Activated CD8-positive, alpha-beta memory T cell treated with anti-CD3 and anti-CD28 coated beads, Interleukin-2, amount 10 ng/mL, durations not matched to agents 7 days and 5 days (primary cell): ENCODE measurements around the gene TBX18. TPM values are rescaled to one million over a fixed set of nuclear protein-coding genes. Genes with fewer than 3 reads are reported as not detected.

Source experiments
- ATAC-seq: fragments of 150-1000 bp; cut with Tn5 transposase; one replicate; pipeline ENCODE4 v1.10.0; 2021; ENCODE audit warnings: moderate library complexity
- CTCF ChIA-PET: fragments of 350-600 bp; sonication (Branson Sonifier 250); formaldehyde crosslinking; loops from one replicate; lab custom pipeline; 2021; ENCODE audit warnings: antibody characterized with exemption; lab: Charles Lee
- DNase-seq: peaks from one replicate; pipeline ENCODE4 v3.0.0-alpha.2; 2020
- H3K27ac Mint-ChIP-seq: one replicate; pipeline ENCODE4 v1.8.0; 2021; ENCODE audit warnings: mild to moderate bottlenecking, mixed read lengths
- H3K27me3 Mint-ChIP-seq: one replicate; pipeline ENCODE4 v1.8.0; 2021; ENCODE audit warnings: mixed read lengths
- H3K36me3 Mint-ChIP-seq: one replicate; pipeline ENCODE4 v1.8.0; 2021; ENCODE audit warnings: mild to moderate bottlenecking, mixed read lengths
- H3K4me1 Mint-ChIP-seq: one replicate; pipeline ENCODE4 v1.8.0; 2021; ENCODE audit warnings: mixed read lengths
- H3K4me3 Mint-ChIP-seq: one replicate; pipeline ENCODE4 v1.8.0; 2021; ENCODE audit warnings: mild to moderate bottlenecking, moderate library complexity, mixed read lengths
- H3K9me3 Mint-ChIP-seq: one replicate; pipeline ENCODE4 v1.8.0; 2022; ENCODE audit warnings: low read depth, mixed read lengths
- total RNA-seq, 2 experiments: library from RNA; stranded (reverse); gene quantifications; one replicate each; pipeline ENCODE4 v1.2.3, GENCODE V29; 2021

The TBX18 gene
- not detected for total RNA-seq

- no peak within 1 kb of the TSS for H3K4me3 Mint-ChIP-seq
- H3K9me3 Mint-ChIP-seq: peaks cover 2% of the 10 kb centered on the region
- no peak for ATAC-seq
- no peak for DNase-seq
- H3K4me1 Mint-ChIP-seq: peaks cover 5% of the 10 kb centered on the region
- peaks cover 3% of the 10 kb centered on the region for H3K36me3 Mint-ChIP-seq
- CTCF ChIA-PET: no interaction called here
- peak within 1 kb of the TSS; percentile 66 for H3K27ac Mint-ChIP-seq
- H3K27me3 Mint-ChIP-seq: peaks cover 79% of the 10 kb centered on the region
Observed at GRCh38 chr6:84764332-84765049, at the start of gene TBX18. Gene TBX18 (minus strand): TSS chr6:84764598. CDS start chr6:84764181, 417 bp downstream.

GRCh38 chr6:84811351-84811750 is 47.0 kb upstream of the TBX18 start:
- ATAC-seq: no peak
- Mint-ChIP-seq H3K27me3 (no peaks in the 10 kb centered on the region), H3K36me3 (no peaks in the 10 kb centered on the region), H3K4me3 (no peak overlapping the region), H3K4me1 (no peaks in the 10 kb centered on the region), H3K9me3 (no peaks in the 10 kb centered on the region), H3K27ac (no peak overlapping the region)
- CTCF ChIA-PET: no interaction called here
- DNase-seq: no peak

DNA sequence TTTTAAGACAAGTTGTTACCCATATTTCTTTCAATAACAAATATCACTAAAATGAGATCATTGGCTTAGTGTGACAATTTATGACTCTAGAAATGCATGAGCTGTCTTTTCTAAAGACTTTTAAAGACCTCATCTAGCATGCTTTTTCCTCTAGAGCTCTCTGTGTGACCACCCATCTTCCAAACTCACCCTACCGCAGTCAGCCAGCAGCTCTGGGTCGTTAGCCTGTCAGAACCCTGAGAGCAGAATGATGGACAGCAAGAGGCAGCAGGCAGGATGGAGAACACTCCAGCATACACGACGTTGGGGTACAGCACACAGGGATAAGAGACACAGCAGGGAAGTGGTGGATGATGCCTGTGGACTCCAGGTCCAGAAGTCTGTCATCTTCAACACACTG is 45.1 kb upstream of the TBX18 start:
- Mint-ChIP-seq H3K27me3 (no peaks in the 10 kb centered on the region), H3K4me1 (no peaks in the 10 kb centered on the region), H3K36me3 (no peaks in the 10 kb centered on the region), H3K27ac (no peak overlapping the region), H3K4me3 (no peak overlapping the region), H3K9me3 (no peaks in the 10 kb centered on the region)
- ATAC-seq: no peak
- DNase-seq: no peak
- CTCF ChIA-PET: no interaction called here

- Mint-ChIP-seq H3K4me3 (no peak overlapping the region), H3K4me1 (no peaks in the 10 kb centered on the region), H3K27me3 (no peaks in the 10 kb centered on the region), H3K36me3 (no peaks in the 10 kb centered on the region), H3K9me3 (no peaks in the 10 kb centered on the region), H3K27ac (no peak overlapping the region)
- DNase-seq (no peak), ATAC-seq (no peak)
- CTCF ChIA-PET: no interaction called here
Observed at GRCh38 chr6:84808491-84809061, 44.2 kb upstream of the TBX18 start.

GRCh38 chr6:84805145-84805544 is 40.7 kb upstream of the TBX18 start:
- Mint-ChIP-seq H3K27ac (no peak overlapping the region), H3K9me3 (no peaks in the 10 kb centered on the region), H3K36me3 (no peaks in the 10 kb centered on the region), H3K27me3 (no peaks in the 10 kb centered on the region), H3K4me1 (no peaks in the 10 kb centered on the region), H3K4me3 (no peak overlapping the region)
- no peak for DNase-seq
- no peak for ATAC-seq
- CTCF ChIA-PET: no interaction called here

DNA sequence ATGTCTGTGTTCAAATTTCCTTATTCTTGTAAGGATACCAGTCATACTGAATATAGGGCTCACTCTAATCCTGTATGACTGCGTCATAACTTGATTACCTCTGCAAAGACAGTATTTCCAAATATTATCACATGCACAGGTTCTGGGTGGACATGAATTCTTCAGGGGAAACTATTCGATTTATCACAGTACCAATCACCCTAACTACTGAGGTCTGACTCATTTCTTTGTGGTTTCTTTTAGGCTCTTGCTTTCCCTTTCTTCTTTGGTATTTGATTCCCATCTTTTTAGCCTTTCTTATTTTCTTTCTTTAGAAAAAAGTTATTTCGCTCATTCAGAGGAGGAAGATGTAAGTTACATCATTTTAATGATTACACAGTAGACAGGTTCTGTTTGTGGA is 40.3 kb upstream of the TBX18 start:
- ATAC-seq: no peak
- H3K4me3 Mint-ChIP-seq: no peak overlapping the region
- DNase-seq: no peak
- H3K4me1 Mint-ChIP-seq: no peaks in the 10 kb centered on the region
- no peaks in the 10 kb centered on the region for H3K9me3 Mint-ChIP-seq
- CTCF ChIA-PET: no interaction called here
- no peak overlapping the region for H3K27ac Mint-ChIP-seq
- no peaks in the 10 kb centered on the region for H3K27me3 Mint-ChIP-seq
- H3K36me3 Mint-ChIP-seq: no peaks in the 10 kb centered on the region

GRCh38 chr6:84801250-84801649 is 36.9 kb upstream of the TBX18 start:
- CTCF ChIA-PET: no interaction called here
- no peak overlapping the region for H3K4me3 Mint-ChIP-seq
- no peak for ATAC-seq

GRCh38 chr6:84798257-84798656 is 33.9 kb upstream of the TBX18 start:
- DNase-seq (no peak), ATAC-seq (no peak)
- CTCF ChIA-PET: no interaction called here
- Mint-ChIP-seq H3K27me3 (no peaks in the 10 kb centered on the region), H3K4me1 (no peaks in the 10 kb centered on the region), H3K9me3 (peaks cover 7% of the 10 kb centered on the region), H3K4me3 (no peak overlapping the region), H3K27ac (no peak overlapping the region), H3K36me3 (no peaks in the 10 kb centered on the region)

More at GRCh38 chr6:84801250-84801649, 36.9 kb upstream of the TBX18 start:
- Mint-ChIP-seq H3K27ac (no peak overlapping the region), H3K4me1 (no peaks in the 10 kb centered on the region), H3K36me3 (no peaks in the 10 kb centered on the region), H3K9me3 (peaks cover 2% of the 10 kb centered on the region), H3K27me3 (no peaks in the 10 kb centered on the region)
- no peak for DNase-seq

GRCh38 chr6:84796343-84796742 is 31.9 kb upstream of the TBX18 start:
- H3K9me3 Mint-ChIP-seq: peaks cover 7% of the 10 kb centered on the region
- no peak for DNase-seq
- H3K4me1 Mint-ChIP-seq: no peaks in the 10 kb centered on the region
- no peak overlapping the region for H3K4me3 Mint-ChIP-seq
- CTCF ChIA-PET: no interaction called here
- H3K36me3 Mint-ChIP-seq: no peaks in the 10 kb centered on the region
- no peak overlapping the region for H3K27ac Mint-ChIP-seq
- H3K27me3 Mint-ChIP-seq: no peaks in the 10 kb centered on the region
- ATAC-seq: no peak

DNA sequence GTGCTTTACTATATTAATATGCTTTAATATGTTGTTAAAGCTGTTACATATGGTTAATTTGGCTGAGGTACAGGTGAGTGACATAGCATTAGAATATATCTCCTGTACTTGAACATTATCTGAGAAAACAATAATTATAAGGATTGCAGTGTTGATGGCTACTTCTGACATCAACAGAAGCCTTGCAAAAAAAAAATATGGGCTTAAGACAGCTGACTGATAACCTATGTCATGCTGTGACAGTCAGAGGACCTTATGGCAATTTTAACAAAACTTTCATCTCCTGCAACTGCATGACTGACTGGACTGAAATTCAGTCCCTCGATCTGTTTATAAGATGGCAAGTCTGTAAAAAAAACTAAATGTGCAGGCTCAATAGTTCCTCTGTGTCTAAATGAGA is 27.5 kb upstream of the TBX18 start:
- ATAC-seq: no peak
- no peaks in the 10 kb centered on the region for H3K4me1 Mint-ChIP-seq
- H3K27ac Mint-ChIP-seq: no peak overlapping the region
- no peaks in the 10 kb centered on the region for H3K27me3 Mint-ChIP-seq
- no peak overlapping the region for H3K4me3 Mint-ChIP-seq
- no peaks in the 10 kb centered on the region for H3K36me3 Mint-ChIP-seq
- no peak for DNase-seq
- CTCF ChIA-PET: no interaction called here
- peaks cover 7% of the 10 kb centered on the region for H3K9me3 Mint-ChIP-seq

DNA sequence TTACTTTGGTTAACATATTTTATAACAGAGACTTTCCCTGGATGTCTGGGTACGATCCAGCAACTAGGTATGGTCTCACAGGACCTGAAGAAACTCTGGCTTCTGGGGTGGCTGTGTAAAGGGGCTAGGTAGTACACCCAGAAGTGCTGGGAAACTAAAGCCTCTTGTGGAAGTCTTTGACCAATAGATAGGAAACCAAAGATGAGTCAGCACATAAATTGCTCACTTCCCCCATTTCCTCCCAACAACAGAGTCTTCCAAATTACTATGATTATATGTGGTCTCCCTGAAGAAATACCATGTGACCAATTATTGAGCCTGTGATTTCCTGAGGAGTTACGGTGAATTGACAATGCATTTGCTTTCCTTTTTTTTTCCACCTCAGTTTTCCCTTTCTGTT is 26.8 kb upstream of the TBX18 start:
- DNase-seq (no peak), ATAC-seq (no peak)
- CTCF ChIA-PET: no interaction called here
- Mint-ChIP-seq H3K4me3 (no peak overlapping the region), H3K27ac (no peak overlapping the region), H3K36me3 (no peaks in the 10 kb centered on the region), H3K9me3 (peaks cover 5% of the 10 kb centered on the region), H3K4me1 (no peaks in the 10 kb centered on the region), H3K27me3 (no peaks in the 10 kb centered on the region)

- Mint-ChIP-seq H3K27ac (no peak overlapping the region), H3K9me3 (peaks cover 5% of the 10 kb centered on the region), H3K36me3 (no peaks in the 10 kb centered on the region), H3K4me3 (no peak overlapping the region), H3K27me3 (no peaks in the 10 kb centered on the region), H3K4me1 (no peaks in the 10 kb centered on the region)
- ATAC-seq: no peak
- DNase-seq: no peak
- CTCF ChIA-PET: no interaction called here
Observed at GRCh38 chr6:84789170-84789569, 24.8 kb upstream of the TBX18 start.

GRCh38 chr6:84788689-84789088 is 24.3 kb upstream of the TBX18 start:
- peaks cover 1% of the 10 kb centered on the region for H3K9me3 Mint-ChIP-seq
- H3K27ac Mint-ChIP-seq: no peak overlapping the region
- ATAC-seq (no peak), DNase-seq (no peak)
- CTCF ChIA-PET: no interaction called here
- no peak overlapping the region for H3K4me3 Mint-ChIP-seq
- no peaks in the 10 kb centered on the region for H3K36me3 Mint-ChIP-seq
- H3K4me1 Mint-ChIP-seq: no peaks in the 10 kb centered on the region
- H3K27me3 Mint-ChIP-seq: no peaks in the 10 kb centered on the region

- Mint-ChIP-seq H3K27ac (no peak overlapping the region), H3K9me3 (no peaks in the 10 kb centered on the region)
Observed at GRCh38 chr6:84785671-84786070, 21.3 kb upstream of the TBX18 start.

More at GRCh38 chr6:84785671-84786070, 21.3 kb upstream of the TBX18 start:
- Mint-ChIP-seq H3K27me3 (no peaks in the 10 kb centered on the region), H3K36me3 (no peaks in the 10 kb centered on the region), H3K4me1 (no peaks in the 10 kb centered on the region), H3K4me3 (no peak overlapping the region)
- ATAC-seq: no peak
- DNase-seq: no peak
- CTCF ChIA-PET: no interaction called here
